Ascending aorta (tissue), 2 donors: ENCODE data around the gene SS18L1. TPM values are rescaled to one million over a fixed set of nuclear protein-coding genes. Genes with fewer than 3 reads are reported as not detected.

Source experiments
- DNase-seq, 2 donors: peaks; one replicate each; pipeline ENCODE4 v3.0.0-alpha.2; 2019; ENCODE audit warnings: low spot score in 2 of 2
- H3K27ac ChIP-seq, 2 donors: fragments of 200-600 bp; sonication (generic); one replicate each; pipeline ENCODE4 v1.5.1; 2016 to 2017; ENCODE audit warnings: mild to moderate bottlenecking in 1 of 2
- H3K27me3 ChIP-seq: fragments of 200-600 bp; sonication (generic); one replicate; pipeline ENCODE4 v1.5.1; 2017
- H3K36me3 ChIP-seq, 2 donors: fragments of 200-600 bp; sonication (generic); one replicate each; pipeline ENCODE4 v1.5.1; 2016
- H3K4me1 ChIP-seq, 2 donors: fragments of 200-600 bp; sonication (generic); one replicate each; pipeline ENCODE4 v1.5.1; 2016 to 2017; ENCODE audit warnings: mild to moderate bottlenecking in 1 of 2
- H3K4me3 ChIP-seq, 2 donors: fragments of 200-600 bp; sonication (generic); one replicate each; pipeline ENCODE4 v1.5.1; 2016 to 2017; ENCODE audit warnings: mild to moderate bottlenecking in 1 of 2
- H3K9me3 ChIP-seq, 2 donors: fragments of 200-600 bp; sonication (generic); one replicate each; pipeline ENCODE4 v1.5.1; 2016
- intact Hi-C: fragments of 100-400 bp; cut with DNase I; formaldehyde crosslinking; loops from one replicate; pipeline ENCODE4 v1.15.1; 2023
- total RNA-seq: library from RNA; depleted of rRNA; stranded (reverse); fragments of >200 nt; gene quantifications from one replicate; pipeline ENCODE4 v1.1.0, GENCODE V29; 2016
- TF ChIP-seq, protein P1 (sequence below), 3 experiments: fragments of 200-600 bp in 2 of 3; fragments of 450-650 bp in 1 of 3; sonication (generic) in 2 of 3; IDR thresholded peaks; one replicate each; pipeline ENCODE4 v1.5.1; 2016 to 2019; ENCODE audit warnings: antibody characterized with exemption in 3 of 3, mild to moderate bottlenecking in 1 of 3, moderate library complexity in 1 of 3

The SS18L1 gene
- total RNA-seq, 1 donor from 2014 or later: 39.8 TPM

DNA sequence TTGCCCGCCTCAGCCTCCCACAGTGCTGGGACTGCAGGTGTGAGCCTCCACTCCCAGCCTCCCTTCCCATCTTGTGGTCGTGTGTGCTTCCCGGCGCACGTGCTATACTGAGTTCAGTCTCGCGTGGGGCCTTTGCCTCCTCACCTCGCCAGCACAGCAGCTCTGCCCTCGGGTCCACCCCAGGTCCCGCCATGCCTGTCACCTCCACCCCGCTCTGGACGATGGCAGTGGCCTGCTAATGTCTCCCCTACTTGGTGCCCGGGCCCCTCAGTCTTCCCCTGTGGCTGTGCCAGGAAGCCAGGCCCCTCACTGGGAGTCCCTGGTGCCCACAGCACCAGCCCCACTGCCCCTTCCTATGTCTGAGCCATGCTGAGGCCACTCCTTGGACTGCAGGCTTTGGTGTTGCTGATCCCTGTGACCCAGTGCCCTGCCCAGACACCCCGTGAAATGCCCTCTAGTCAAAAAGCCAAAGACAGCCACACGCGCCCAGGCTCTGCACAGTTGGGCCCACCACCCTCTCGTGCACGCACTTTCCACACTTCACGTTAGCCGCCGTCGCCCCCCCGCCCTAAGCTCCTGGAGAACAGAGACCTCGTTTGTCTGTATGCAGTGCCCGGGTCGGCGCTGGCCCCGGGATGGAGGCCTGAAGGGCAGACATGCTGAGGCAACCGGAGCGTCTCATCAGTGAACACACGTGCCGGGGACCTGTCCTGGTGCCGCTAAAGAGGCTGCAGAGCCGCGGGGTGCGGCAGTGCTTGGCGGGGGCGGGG is 62.2 kb downstream of the SS18L1 start:
- TF ChIP-seq, protein P1, sequence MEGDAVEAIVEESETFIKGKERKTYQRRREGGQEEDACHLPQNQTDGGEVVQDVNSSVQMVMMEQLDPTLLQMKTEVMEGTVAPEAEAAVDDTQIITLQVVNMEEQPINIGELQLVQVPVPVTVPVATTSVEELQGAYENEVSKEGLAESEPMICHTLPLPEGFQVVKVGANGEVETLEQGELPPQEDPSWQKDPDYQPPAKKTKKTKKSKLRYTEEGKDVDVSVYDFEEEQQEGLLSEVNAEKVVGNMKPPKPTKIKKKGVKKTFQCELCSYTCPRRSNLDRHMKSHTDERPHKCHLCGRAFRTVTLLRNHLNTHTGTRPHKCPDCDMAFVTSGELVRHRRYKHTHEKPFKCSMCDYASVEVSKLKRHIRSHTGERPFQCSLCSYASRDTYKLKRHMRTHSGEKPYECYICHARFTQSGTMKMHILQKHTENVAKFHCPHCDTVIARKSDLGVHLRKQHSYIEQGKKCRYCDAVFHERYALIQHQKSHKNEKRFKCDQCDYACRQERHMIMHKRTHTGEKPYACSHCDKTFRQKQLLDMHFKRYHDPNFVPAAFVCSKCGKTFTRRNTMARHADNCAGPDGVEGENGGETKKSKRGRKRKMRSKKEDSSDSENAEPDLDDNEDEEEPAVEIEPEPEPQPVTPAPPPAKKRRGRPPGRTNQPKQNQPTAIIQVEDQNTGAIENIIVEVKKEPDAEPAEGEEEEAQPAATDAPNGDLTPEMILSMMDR (IDR thresholded peaks at IDR 0.05): no peak
- H3K27ac ChIP-seq: no peak overlapping the region
- no peak overlapping the region for H3K4me3 ChIP-seq
- peaks cover 11% of the 10 kb centered on the region for H3K27me3 ChIP-seq
- intact Hi-C loops: no loop called here
- DNase-seq: no peak
- H3K9me3 ChIP-seq: no peaks in the 10 kb centered on the region
- no peaks in the 10 kb centered on the region for H3K4me1 ChIP-seq
- H3K36me3 ChIP-seq: peaks cover 24 to 26% of the 10 kb centered on the region in 2 donors

DNA sequence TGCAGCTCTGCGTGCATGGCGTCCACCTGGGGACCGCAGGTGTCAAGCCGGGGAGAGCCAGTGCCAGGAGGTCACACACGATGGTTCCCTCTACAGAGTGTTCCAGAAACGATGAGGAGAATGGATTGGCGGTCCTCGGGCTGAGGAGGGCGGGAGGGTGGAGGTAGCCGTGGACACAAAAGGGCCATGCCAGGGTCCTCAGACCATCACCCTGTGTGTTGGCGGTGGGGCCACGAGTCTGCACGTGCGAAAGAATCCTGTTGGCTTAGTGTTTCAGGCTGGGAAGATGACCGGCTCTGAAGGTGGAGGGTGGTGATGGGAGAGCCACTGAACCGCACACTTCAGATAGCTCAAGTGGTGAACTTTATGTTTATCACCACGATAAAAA is 62.8 kb downstream of the SS18L1 start:
- H3K9me3 ChIP-seq: no peaks in the 10 kb centered on the region

DNA sequence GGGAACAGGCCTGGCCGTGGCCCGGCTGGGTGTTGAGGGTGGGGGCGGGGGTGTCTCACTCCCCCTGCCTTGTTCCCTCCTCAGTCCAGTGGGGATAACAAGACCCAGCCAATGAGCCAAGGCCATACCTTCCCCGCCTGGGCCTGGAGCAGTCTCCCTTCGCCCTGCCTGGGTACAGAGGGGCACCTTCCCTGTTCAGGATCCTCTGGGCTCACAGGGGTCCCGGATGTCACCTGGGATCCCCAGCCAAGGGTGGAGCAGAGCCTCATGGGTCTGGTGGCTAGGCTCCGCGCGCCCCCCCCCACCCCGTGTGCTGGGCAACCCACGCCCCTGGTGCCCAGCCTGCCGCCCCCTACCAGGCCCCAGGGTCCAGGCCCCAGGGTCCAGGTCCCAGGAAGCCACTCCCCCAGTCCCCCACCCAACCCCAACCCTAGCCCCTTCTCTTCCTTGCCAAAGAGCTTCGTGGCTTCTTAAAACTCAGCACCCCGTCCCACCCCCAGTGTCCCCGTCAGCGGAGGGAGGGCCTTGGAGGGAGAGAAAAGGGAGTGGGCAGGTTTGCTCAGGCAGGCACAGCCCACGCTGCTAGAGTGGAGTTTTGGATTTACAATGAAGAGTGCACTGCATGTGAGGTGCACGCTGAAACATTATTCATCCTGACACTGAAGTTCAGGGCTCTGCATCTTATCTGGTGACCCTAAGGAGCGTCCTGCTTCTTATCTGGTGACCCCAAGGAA is 64.7 kb downstream of the SS18L1 start:
- TF ChIP-seq, protein P1 (IDR thresholded peaks at IDR 0.05): no peak
- no peak overlapping the region for H3K27ac ChIP-seq
- peaks cover 3 to 5% of the 10 kb centered on the region in 2 donors for H3K36me3 ChIP-seq
- H3K4me3 ChIP-seq: no peak overlapping the region
- no peaks in the 10 kb centered on the region for H3K9me3 ChIP-seq
- intact Hi-C loops: no loop called here
- no peaks in the 10 kb centered on the region for H3K4me1 ChIP-seq
- H3K27me3 ChIP-seq: peaks cover 11% of the 10 kb centered on the region
- DNase-seq: no peak

More for the DNA sequence above, 62.8 kb downstream of the SS18L1 start:
- no peak for DNase-seq
- H3K27ac ChIP-seq: no peak overlapping the region
- H3K4me1 ChIP-seq: no peaks in the 10 kb centered on the region
- peaks cover 11% of the 10 kb centered on the region for H3K27me3 ChIP-seq
- H3K36me3 ChIP-seq: peaks cover 18 to 20% of the 10 kb centered on the region in 2 donors
- H3K4me3 ChIP-seq: no peak overlapping the region
- intact Hi-C loops: no loop called here
- TF ChIP-seq, protein P1 (IDR thresholded peaks at IDR 0.05): no peak

DNA sequence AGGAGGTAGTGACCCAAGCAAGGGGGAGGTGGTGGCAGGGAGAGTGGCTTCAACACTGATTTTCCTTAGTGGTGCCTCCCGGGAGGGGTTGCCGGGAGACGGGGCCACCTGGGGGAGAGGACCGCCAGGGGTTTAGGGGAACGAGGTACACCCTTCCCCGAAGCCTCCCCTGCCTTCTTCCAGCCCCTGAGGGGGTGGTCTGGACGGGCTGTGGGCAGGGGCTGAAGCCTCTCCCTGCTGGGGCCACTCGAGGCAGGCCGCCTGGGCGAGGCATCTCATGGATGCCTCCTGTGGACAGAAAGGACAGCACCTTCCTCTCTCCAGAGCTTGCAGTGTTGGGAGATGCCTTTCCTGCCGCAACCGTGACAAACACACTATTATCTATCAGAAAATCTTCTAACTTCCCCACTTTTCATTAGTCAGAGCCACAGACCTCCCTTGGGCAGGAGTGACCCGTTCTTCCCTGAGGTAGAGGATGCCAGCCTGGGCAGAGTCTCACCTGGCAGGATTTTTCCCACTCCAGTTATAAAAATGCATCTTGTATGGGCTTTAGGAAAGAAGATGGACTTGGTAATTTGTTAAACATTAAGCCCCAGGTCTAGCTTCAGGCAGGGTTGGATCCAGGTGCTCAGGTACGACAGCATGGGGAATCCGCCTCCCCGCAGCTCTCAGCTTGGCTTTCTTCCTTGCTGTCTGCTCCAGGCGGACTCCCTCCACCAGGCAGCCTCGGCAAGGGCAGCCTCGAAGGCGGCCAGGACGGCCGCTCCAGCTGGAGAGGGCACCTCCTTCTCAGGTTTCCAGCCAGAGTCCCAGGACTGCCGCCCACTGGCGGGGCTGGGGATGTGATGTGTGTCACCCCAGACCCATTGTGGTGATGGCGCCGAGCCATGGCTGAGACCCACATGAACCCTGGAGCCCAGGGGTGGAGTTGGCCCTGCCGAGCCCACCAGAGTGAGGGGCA is 65.5 kb downstream of the SS18L1 start:
- DNase-seq: no peak
- intact Hi-C loops: no loop called here
- Histone ChIP-seq H3K9me3 (no peaks in the 10 kb centered on the region), H3K27ac (no peak overlapping the region), H3K36me3 (no peaks in the 10 kb centered on the region), H3K27me3 (peaks cover 11% of the 10 kb centered on the region), H3K4me1 (no peaks in the 10 kb centered on the region), H3K4me3 (no peak overlapping the region)
- TF ChIP-seq, protein P1 (IDR thresholded peaks at IDR 0.05): no peak

DNA sequence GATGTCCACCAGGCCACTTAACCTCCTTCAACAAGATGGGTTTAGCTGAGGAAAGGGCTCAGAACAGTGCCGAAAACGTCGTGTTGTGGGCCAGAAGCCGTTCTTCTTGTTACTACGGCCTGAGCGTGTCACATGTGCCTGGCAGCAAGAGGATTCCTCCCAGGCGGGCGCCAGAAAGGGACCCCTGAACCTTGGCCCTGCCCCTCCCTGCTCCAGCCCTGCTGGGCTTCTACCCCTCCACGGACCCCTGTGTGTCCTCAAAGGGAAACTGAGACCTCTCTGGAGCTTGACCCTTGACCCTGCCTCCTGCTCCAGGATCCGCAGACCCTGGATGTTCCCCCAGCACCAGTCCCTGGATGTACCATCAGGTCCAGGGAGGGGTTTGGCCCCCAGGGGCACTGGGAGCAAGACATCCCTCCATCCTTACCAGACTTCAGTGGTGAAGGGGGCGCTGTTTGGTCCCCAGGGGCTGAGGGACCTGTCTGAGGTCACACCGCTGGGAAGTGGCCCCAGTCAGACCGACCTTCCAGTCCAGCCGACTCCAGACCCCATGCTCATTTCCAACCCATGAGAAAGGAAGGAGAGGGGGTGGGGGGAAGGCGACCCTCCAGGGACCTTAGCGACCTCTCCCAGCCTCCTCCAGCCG is 66.4 kb downstream of the SS18L1 start:
- Histone ChIP-seq H3K9me3 (no peaks in the 10 kb centered on the region), H3K27me3 (peaks cover 11% of the 10 kb centered on the region), H3K36me3 (no peaks in the 10 kb centered on the region), H3K4me3 (no peak overlapping the region), H3K4me1 (no peaks in the 10 kb centered on the region), H3K27ac (no peak overlapping the region)
- intact Hi-C loops: no loop called here
- no peak for DNase-seq
- TF ChIP-seq, protein P1 (IDR thresholded peaks at IDR 0.05): no peak
